HCT116 (cell line): ENCODE results near the gene ZNF607. TPM values are rescaled to one million over a fixed set of nuclear protein-coding genes. Genes with fewer than 3 reads are reported as not detected.

Experiments
- ATAC-seq: fragments of 200-7000 bp; cut with Tn5 transposase; 2 replicates; pipeline ENCODE4 v1.9.1; 2020; ENCODE audit warnings: mild to moderate bottlenecking, moderate library complexity
- BruUV-seq: library from RNA; stranded (reverse); fragments of 400-500 nt; replicated peaks from 2 replicates; lab custom pipeline; 2021; lab: Mats Ljungman, UMichigan
- CTCF ChIA-PET: fragments of 300-600 bp; sonication (Branson Sonifier 250); formaldehyde crosslinking; loops from one replicate; lab custom pipeline; 2021; ENCODE audit warnings: antibody characterized with exemption; lab: Charles Lee
- POLR2A ChIA-PET: fragments of 300-600, 350-600 bp; sonication (Branson Sonifier 250); formaldehyde crosslinking; loops from one replicate; lab custom pipeline; 2021; ENCODE audit warnings: antibody characterized with exemption; lab: Charles Lee
- RAD21 ChIA-PET, 2 experiments: fragments of 300-600 bp; sonication (Branson Sonifier 250); formaldehyde crosslinking; loops; one replicate each; lab custom pipeline; 2023; ENCODE audit warnings: low total read pairs in 2 of 2; ENCODE audit not compliant: uncharacterized antibody in 2 of 2, unreplicated experiment in 2 of 2, low non-redundant PET in 1 of 2; lab: Charles Lee
- DNase-seq: peaks from one replicate; pipeline ENCODE4 v3.0.0-alpha.2; 2010; ENCODE audit warnings: low read depth, low spot score
- H2AFZ ChIP-seq: fragments of 200-600 bp; shearing (Covaris generic), sonication (generic); 2 replicates; pipeline ENCODE4 v1.6.1; 2017; ENCODE audit warnings: low read depth, mixed run types, mixed read lengths, antibody characterized with exemption, low read length; ENCODE audit not compliant: poor library complexity, severe bottlenecking
- H3K27ac ChIP-seq: 2 replicates; pipeline ENCODE4 v1.5.1; 2012; ENCODE audit warnings: low read depth, low read length
- H3K27me3 ChIP-seq: fragments of 200-600 bp; sonication (generic); 2 replicates; pipeline ENCODE4 v1.6.1; 2016; ENCODE audit warnings: mixed run types, low read length, mixed read lengths; ENCODE audit not compliant: insufficient read depth
- H3K36me3 ChIP-seq, 2 experiments: fragments of 200-500 bp in 1 of 2; fragments of 200-600 bp in 1 of 2; sonication (Bioruptor generic) in 1 of 2; sonication (generic) in 1 of 2; 2 replicates each; pipeline versions ENCODE4 v1.5.1 to v1.6.1; 2014 to 2016; ENCODE audit warnings: low read length in 2 of 2, inconsistent platforms in 1 of 2, mixed read lengths in 1 of 2, mixed run types in 1 of 2; ENCODE audit not compliant: insufficient read depth in 2 of 2, control insufficient read depth in 1 of 2
- H3K4me1 ChIP-seq, 2 experiments: fragments of 200-600 bp in 1 of 2; sonication (generic) in 1 of 2; 2 replicates each; pipeline versions ENCODE4 v1.5.1 to v1.6.1; 2012 to 2017; ENCODE audit warnings: low read length in 2 of 2, inconsistent platforms in 1 of 2, mild to moderate bottlenecking in 1 of 2, mixed read lengths in 1 of 2, mixed run types in 1 of 2, moderate library complexity in 1 of 2; ENCODE audit not compliant: insufficient read depth in 2 of 2, control insufficient read depth in 1 of 2
- H3K4me2 ChIP-seq: fragments of 200-600 bp; sonication (generic); 2 replicates; pipeline ENCODE4 v1.6.1; 2017; ENCODE audit warnings: mixed run types, low read length, mixed read lengths
- H3K4me3 ChIP-seq, 2 experiments: fragments of 200-600 bp in 1 of 2; sonication (generic) in 1 of 2; replicated peaks in 1 of 2; 2 replicates each; pipeline ENCODE4 v1.5.1; 2011 to 2016; ENCODE audit warnings: low read length in 2 of 2, control low read depth in 1 of 2, low read depth in 1 of 2, mild to moderate bottlenecking in 1 of 2, mixed read lengths in 1 of 2, mixed run types in 1 of 2
- H3K79me2 ChIP-seq: fragments of 200-600 bp; sonication (generic); 2 replicates; pipeline ENCODE4 v1.6.1; 2017; ENCODE audit warnings: mild to moderate bottlenecking, mixed run types, low read length, moderate library complexity, mixed read lengths; ENCODE audit not compliant: insufficient read depth
- H3K9ac ChIP-seq: fragments of 200-600 bp; sonication (generic); 2 replicates; pipeline ENCODE4 v1.6.1; 2016; ENCODE audit warnings: low read length, mixed read lengths
- H3K9me2 ChIP-seq: fragments of 200-600 bp; sonication (generic), shearing (Covaris generic); 2 replicates; pipeline ENCODE4 v1.6.1; 2017; ENCODE audit warnings: mixed run types, mild to moderate bottlenecking, moderate library complexity; ENCODE audit not compliant: insufficient read depth
- H3K9me3 ChIP-seq, 2 experiments: fragments of 200-500 bp in 1 of 2; fragments of 200-600 bp in 1 of 2; sonication (Bioruptor generic) in 1 of 2; sonication (generic) in 1 of 2; 2 replicates each; pipeline ENCODE4 v1.6.1; 2014 to 2017; ENCODE audit warnings: low read length in 2 of 2, mixed read lengths in 2 of 2, inconsistent platforms in 1 of 2, low read depth in 1 of 2, mild to moderate bottlenecking in 1 of 2, mixed run types in 1 of 2, moderate library complexity in 1 of 2; ENCODE audit not compliant: control insufficient read depth in 1 of 2, insufficient read depth in 1 of 2
- H4K20me1 ChIP-seq: fragments of 200-600 bp; sonication (generic), shearing (Covaris generic); 2 replicates; pipeline ENCODE4 v1.6.1; 2017; ENCODE audit warnings: mixed run types, mild to moderate bottlenecking, moderate library complexity; ENCODE audit not compliant: insufficient read depth
- EGR1 ChIP-seq: IDR thresholded peaks from 2 replicates; pipeline ENCODE4 v1.6.1; 2012; ENCODE audit warnings: low read depth
- ELF1 ChIP-seq: IDR thresholded peaks from 2 replicates; pipeline ENCODE4 v1.6.1; 2012; ENCODE audit warnings: low read depth, borderline replicate concordance
- RAD21 ChIP-seq: IDR thresholded peaks from 2 replicates; pipeline ENCODE4 v1.6.1; 2012; ENCODE audit warnings: low read depth, mild to moderate bottlenecking
- ZFX ChIP-seq: fragments of 450-650 bp; IDR thresholded peaks from 2 replicates; pipeline ENCODE4 v1.6.1; 2017
- intact Hi-C: fragments of 100-400 bp; cut with micrococcal nuclease; formaldehyde crosslinking; loops from 2 replicates; pipeline ENCODE4 v1.10.0; 2022
- total RNA-seq: library from RNA; stranded (reverse); gene quantifications from one replicate; pipeline ENCODE4 v1.2.1, GENCODE V29; 2021; ENCODE audit not compliant: unreplicated experiment
- TF ChIP-seq, protein P1 (sequence below): IDR thresholded peaks from 2 replicates; pipeline ENCODE4 v1.6.1; 2012
- TF ChIP-seq, protein P2 (sequence below): IDR thresholded peaks from 2 replicates; pipeline ENCODE4 v1.6.1; 2011; ENCODE audit warnings: mild to moderate bottlenecking, low read length, moderate library complexity; ENCODE audit not compliant: insufficient replicate concordance; ENCODE audit errors: extremely low read depth
- TF ChIP-seq, protein P3 (sequence below): IDR thresholded peaks from 2 replicates; pipeline ENCODE4 v1.6.1; 2012

The ZNF607 gene
- total RNA-seq, 1 experiment from 2014 or later, result 7.1 TPM

DNA sequence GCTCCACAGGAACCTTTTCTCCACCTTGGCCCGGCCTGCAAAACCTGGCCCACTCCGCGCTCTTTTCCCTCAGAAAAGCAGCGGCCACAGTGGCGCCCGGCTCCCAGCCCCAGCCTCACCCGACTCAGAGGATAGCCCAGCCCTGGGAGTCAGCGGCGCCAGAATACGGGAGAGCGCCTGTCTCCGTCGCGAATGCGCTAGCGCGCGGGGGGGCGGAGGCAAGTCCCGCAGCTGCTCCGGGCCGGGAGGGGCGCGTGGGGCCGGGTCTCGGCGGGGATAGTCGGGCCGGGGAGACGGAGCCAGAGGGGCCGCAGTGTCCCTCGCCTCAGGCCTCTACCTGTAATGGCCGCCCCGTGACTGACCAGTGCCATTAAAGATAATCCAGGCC is 64.3 kb downstream of the ZNF607 start, which contains the start of gene ZFP30:
TSS of gene ZFP30 (minus strand) at position 165 of the 388 bp plus-strand sequence. CDS start 7,643 bp downstream, outside the sequence.
- POLR2A ChIA-PET, result no interaction called here
- no peaks in the 10 kb centered on the region for H3K27me3 ChIP-seq
- peak within 1 kb of the TSS; percentile 68 for H3K9ac ChIP-seq
- no peaks in the 10 kb centered on the region for H3K36me3 ChIP-seq
- peaks cover 2 to 12% of the 10 kb centered on the region in 2 experiments; a peak in 2 of 4 replicates for H3K4me1 ChIP-seq
- H3K27ac ChIP-seq, result peak within 1 kb of the TSS; percentile 59
- intact Hi-C loops, result no loop called here
- peak; percentile 46; the same call in 1 of the 2 replicates for TF ChIP-seq ZFX
- TF ChIP-seq, protein P1, sequence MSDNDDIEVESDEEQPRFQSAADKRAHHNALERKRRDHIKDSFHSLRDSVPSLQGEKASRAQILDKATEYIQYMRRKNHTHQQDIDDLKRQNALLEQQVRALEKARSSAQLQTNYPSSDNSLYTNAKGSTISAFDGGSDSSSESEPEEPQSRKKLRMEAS, result 0 out of 2 replicates have a peak, but pooled peaks have one; percentile 3
- no peak for TF ChIP-seq EGR1
- no TSS peak for BruUV-seq
- DNase-seq (peak; percentile 32), ATAC-seq (peak; percentile 85)
- H3K9me3 ChIP-seq, result peaks cover 4 to 6% of the 10 kb centered on the region in 2 experiments; a peak in 2 of 4 replicates
- H3K9me2 ChIP-seq, result no peaks in the 10 kb centered on the region
- peaks cover 3% of the 10 kb centered on the region; the same call in 1 of the 2 replicates for H3K79me2 ChIP-seq
- H3K4me3 ChIP-seq, result peak within 1 kb of the TSS; percentile 61 to 70
- CTCF ChIA-PET, result no interaction called here
- no peak within 1 kb of the TSS for H2AFZ ChIP-seq
- peak within 1 kb of the TSS; percentile 80 for H3K4me2 ChIP-seq
- RAD21 ChIA-PET, result no interaction called here
- H4K20me1 ChIP-seq, result no peaks in the 10 kb centered on the region

DNA sequence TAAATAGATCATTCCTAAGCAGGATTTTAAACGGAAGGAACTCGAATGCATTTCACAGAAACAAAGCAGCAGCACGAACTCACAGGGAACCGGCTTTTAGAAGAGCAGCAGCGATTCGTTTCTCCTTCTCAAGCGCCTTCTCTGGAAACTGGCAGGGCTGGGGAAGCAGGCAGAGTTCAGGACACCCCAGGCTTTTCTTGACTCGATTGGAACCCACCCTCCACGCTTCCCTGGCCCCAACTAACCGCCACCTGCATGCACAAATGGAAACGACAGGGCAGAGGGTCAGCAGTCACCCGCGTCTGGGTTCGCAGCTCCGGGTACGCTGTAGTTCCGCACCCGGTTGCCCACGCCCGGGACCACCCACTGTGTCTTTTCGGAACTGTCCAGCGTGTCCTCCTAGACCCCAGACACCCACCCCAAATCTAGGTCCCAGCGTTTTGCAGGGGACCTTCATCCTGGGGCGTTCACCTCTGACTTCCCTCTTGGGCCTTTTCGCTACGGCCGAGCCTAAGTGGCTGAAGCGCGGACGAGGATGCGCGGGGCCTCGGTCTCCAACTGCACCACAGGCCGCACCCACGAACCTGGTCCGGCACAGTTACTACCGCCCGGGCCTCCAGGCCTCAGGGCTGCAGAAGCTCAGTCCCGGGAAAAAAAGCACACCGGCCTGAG is 64.8 kb downstream of the ZNF607 start:
- ChIA-PET CTCF (no interaction called here), RAD21 (no interaction called here), POLR2A (no interaction called here)
- BruUV-seq, result no TSS peak
- Histone ChIP-seq H3K4me1 (peaks cover 2 to 12% of the 10 kb centered on the region in 2 experiments; a peak in 2 of 4 replicates), H3K9ac (peak overlapping the region; percentile 68), H4K20me1 (no peaks in the 10 kb centered on the region), H3K79me2 (peaks cover 3% of the 10 kb centered on the region; the same call in 1 of the 2 replicates), H3K4me2 (peak overlapping the region; percentile 80), H3K27ac (peak overlapping the region; percentile 59), H3K9me2 (no peaks in the 10 kb centered on the region), H3K36me3 (no peaks in the 10 kb centered on the region), H3K27me3 (no peaks in the 10 kb centered on the region), H3K4me3 (peak overlapping the region; percentile 61 to 70), H3K9me3 (peaks cover 4 to 6% of the 10 kb centered on the region in 2 experiments; a peak in 2 of 4 replicates), H2AFZ (no peak overlapping the region)
- peak; percentile 49 for ATAC-seq
- TF ChIP-seq, protein P2, sequence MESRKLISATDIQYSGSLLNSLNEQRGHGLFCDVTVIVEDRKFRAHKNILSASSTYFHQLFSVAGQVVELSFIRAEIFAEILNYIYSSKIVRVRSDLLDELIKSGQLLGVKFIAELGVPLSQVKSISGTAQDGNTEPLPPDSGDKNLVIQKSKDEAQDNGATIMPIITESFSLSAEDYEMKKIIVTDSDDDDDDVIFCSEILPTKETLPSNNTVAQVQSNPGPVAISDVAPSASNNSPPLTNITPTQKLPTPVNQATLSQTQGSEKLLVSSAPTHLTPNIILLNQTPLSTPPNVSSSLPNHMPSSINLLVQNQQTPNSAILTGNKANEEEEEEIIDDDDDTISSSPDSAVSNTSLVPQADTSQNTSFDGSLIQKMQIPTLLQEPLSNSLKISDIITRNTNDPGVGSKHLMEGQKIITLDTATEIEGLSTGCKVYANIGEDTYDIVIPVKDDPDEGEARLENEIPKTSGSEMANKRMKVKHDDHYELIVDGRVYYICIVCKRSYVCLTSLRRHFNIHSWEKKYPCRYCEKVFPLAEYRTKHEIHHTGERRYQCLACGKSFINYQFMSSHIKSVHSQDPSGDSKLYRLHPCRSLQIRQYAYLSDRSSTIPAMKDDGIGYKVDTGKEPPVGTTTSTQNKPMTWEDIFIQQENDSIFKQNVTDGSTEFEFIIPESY, result no peak
- TF ChIP-seq, protein P3, sequence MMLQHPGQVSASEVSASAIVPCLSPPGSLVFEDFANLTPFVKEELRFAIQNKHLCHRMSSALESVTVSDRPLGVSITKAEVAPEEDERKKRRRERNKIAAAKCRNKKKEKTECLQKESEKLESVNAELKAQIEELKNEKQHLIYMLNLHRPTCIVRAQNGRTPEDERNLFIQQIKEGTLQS, result no peak
- TF ChIP-seq RAD21 (no peak), ELF1 (no peak)
- intact Hi-C loops, result no loop called here
- no peak for DNase-seq
